ENCODE measurements around the gene ACVR1C.
A peak's percentile ranks its signal among the peaks of the same experiment; 100 is the strongest.

The ACVR1C gene

GRCh38 chr2:157506586-157506985 is 122.1 kb downstream of the ACVR1C start:
- peaks cover 6% of the 10 kb centered on the region for H3K4me1 ChIP-seq (ENCODE audit: control insufficient read depth, low read length)
- peaks cover 2% of the 10 kb centered on the region; the same call in 1 of the 2 replicates for H3K27me3 ChIP-seq (ENCODE audit: control insufficient read depth, low read length)
- H3F3A ChIP-seq (ENCODE audit: control insufficient read depth, insufficient read depth) = no peaks in the 10 kb centered on the region
- H3K9me2 ChIP-seq (replicated peaks; ENCODE audit: control insufficient read depth, low read length) = no peaks in the 10 kb centered on the region
- no peaks in the 10 kb centered on the region for H3K36me3 ChIP-seq (ENCODE audit: control insufficient read depth, low read length)
- no peaks in the 10 kb centered on the region for H4K20me1 ChIP-seq (ENCODE audit: control insufficient read depth, insufficient read depth, low read depth, low read length)
- TF ChIP-seq CTCF (IDR thresholded peaks at IDR 0.05; ENCODE audit: low read depth, low read length, poor library complexity, severe bottlenecking) = no peak
- TF ChIP-seq EZH2phosphoT487 (IDR thresholded peaks at IDR 0.05; ENCODE audit: borderline replicate concordance, low read length) = no peak
- H3K4me2 ChIP-seq (ENCODE audit: low read length) = no peak overlapping the region
- H3K9me3 ChIP-seq (ENCODE audit: control insufficient read depth, insufficient read depth, low read length) = no peaks in the 10 kb centered on the region
- H3K79me2 ChIP-seq (ENCODE audit: control insufficient read depth, low read length) = no peaks in the 10 kb centered on the region
- H3K27ac ChIP-seq (ENCODE audit: low read depth, low read length) = no peak overlapping the region
- no peak overlapping the region for H3K4me3 ChIP-seq (ENCODE audit: low read length)

GRCh38 chr2:157504623-157505022 is 124.0 kb downstream of the ACVR1C start:
- Histone ChIP-seq H3K27ac (ENCODE audit: low read depth, low read length) (no peak overlapping the region), H3K36me3 (ENCODE audit: control insufficient read depth, low read length) (no peaks in the 10 kb centered on the region)

GRCh38 chr2:157501026-157501425 is 127.6 kb downstream of the ACVR1C start:
- H3K4me1 ChIP-seq (ENCODE audit: control insufficient read depth, low read length) = peaks cover 24% of the 10 kb centered on the region
- no peaks in the 10 kb centered on the region for H3K36me3 ChIP-seq (ENCODE audit: control insufficient read depth, low read length)
- TF ChIP-seq CTCF (IDR thresholded peaks at IDR 0.05; ENCODE audit: low read depth, low read length, poor library complexity, severe bottlenecking) (no peak), EZH2phosphoT487 (IDR thresholded peaks at IDR 0.05; ENCODE audit: borderline replicate concordance, low read length) (no peak)
- H3K79me2 ChIP-seq (ENCODE audit: control insufficient read depth, low read length) = no peaks in the 10 kb centered on the region
- no peaks in the 10 kb centered on the region for H3K27me3 ChIP-seq (ENCODE audit: control insufficient read depth, low read length)
- H3K4me2 ChIP-seq (ENCODE audit: low read length) = peak overlapping the region; percentile 36
- 0 out of 2 replicates have a peak, but pooled peaks cover 3% of the 10 kb centered on the region for H3F3A ChIP-seq (ENCODE audit: control insufficient read depth, insufficient read depth)
- H4K20me1 ChIP-seq (ENCODE audit: control insufficient read depth, insufficient read depth, low read depth, low read length) = no peaks in the 10 kb centered on the region
- H3K4me3 ChIP-seq (ENCODE audit: low read length) = 0 out of 2 replicates have a peak overlapping the region, but pooled peaks have one; percentile 18
- H3K9me3 ChIP-seq (ENCODE audit: control insufficient read depth, insufficient read depth, low read length) = no peaks in the 10 kb centered on the region
- H3K27ac ChIP-seq (ENCODE audit: low read depth, low read length) = peak overlapping the region; percentile 6
- H3K9me2 ChIP-seq (replicated peaks; ENCODE audit: control insufficient read depth, low read length) = no peaks in the 10 kb centered on the region

More at GRCh38 chr2:157504623-157505022, 124.0 kb downstream of the ACVR1C start:
- Histone ChIP-seq H3F3A (ENCODE audit: control insufficient read depth, insufficient read depth) (0 out of 2 replicates have a peak, but pooled peaks cover 3% of the 10 kb centered on the region), H3K79me2 (ENCODE audit: control insufficient read depth, low read length) (no peaks in the 10 kb centered on the region), H3K4me3 (ENCODE audit: low read length) (no peak overlapping the region), H3K9me3 (ENCODE audit: control insufficient read depth, insufficient read depth, low read length) (no peaks in the 10 kb centered on the region), H3K9me2 (replicated peaks; ENCODE audit: control insufficient read depth, low read length) (no peaks in the 10 kb centered on the region), H4K20me1 (ENCODE audit: control insufficient read depth, insufficient read depth, low read depth, low read length) (no peaks in the 10 kb centered on the region), H3K27me3 (ENCODE audit: control insufficient read depth, low read length) (no peaks in the 10 kb centered on the region), H3K4me2 (ENCODE audit: low read length) (no peak overlapping the region), H3K4me1 (ENCODE audit: control insufficient read depth, low read length) (peaks cover 25% of the 10 kb centered on the region)
- TF ChIP-seq CTCF (IDR thresholded peaks at IDR 0.05; ENCODE audit: low read depth, low read length, poor library complexity, severe bottlenecking) (no peak), EZH2phosphoT487 (IDR thresholded peaks at IDR 0.05; ENCODE audit: borderline replicate concordance, low read length) (no peak)

Data from DOHH2 (cell line).